PFSK-1 (cell line): ENCODE measurements around the gene PROK1.

ENCODE experiments used
- FOXP2 ChIP-seq: optimal IDR thresholded peaks from 2 replicates; pipeline ENCODE3; 2011; ENCODE audit warnings: borderline replicate concordance, control low read depth, inconsistent platforms; ENCODE audit not compliant: insufficient read depth; ENCODE audit errors: extremely low read length, extremely low read depth
- POLR2AphosphoS5 ChIP-seq: IDR thresholded peaks from 2 replicates; pipeline ENCODE4 v1.6.1; 2012; ENCODE audit warnings: low read depth, mild to moderate bottlenecking, control low read depth, low read length, moderate library complexity
- TAF1 ChIP-seq: IDR thresholded peaks from 2 replicates; pipeline ENCODE4 v1.6.1; 2012; ENCODE audit warnings: low read length, control low read depth, borderline replicate concordance; ENCODE audit not compliant: insufficient read depth
- TF ChIP-seq, protein P1 (sequence below), 2 experiments: IDR thresholded peaks; 2 replicates each; pipeline versions ENCODE4 v1.6.1 to v1.8.0; 2011 to 2012; ENCODE audit warnings: low read depth in 2 of 2, low read length in 2 of 2, control low read depth in 1 of 2, inconsistent platforms in 1 of 2, mild to moderate bottlenecking in 1 of 2, moderate library complexity in 1 of 2; ENCODE audit not compliant: insufficient read depth in 1 of 2

GRCh38 chr1:110457206-110457605 lies 6.3 kb downstream of the PROK1 start:
- TF ChIP-seq POLR2AphosphoS5 (no peak), FOXP2 (no peak), TAF1 (no peak)
- TF ChIP-seq, protein P1, sequence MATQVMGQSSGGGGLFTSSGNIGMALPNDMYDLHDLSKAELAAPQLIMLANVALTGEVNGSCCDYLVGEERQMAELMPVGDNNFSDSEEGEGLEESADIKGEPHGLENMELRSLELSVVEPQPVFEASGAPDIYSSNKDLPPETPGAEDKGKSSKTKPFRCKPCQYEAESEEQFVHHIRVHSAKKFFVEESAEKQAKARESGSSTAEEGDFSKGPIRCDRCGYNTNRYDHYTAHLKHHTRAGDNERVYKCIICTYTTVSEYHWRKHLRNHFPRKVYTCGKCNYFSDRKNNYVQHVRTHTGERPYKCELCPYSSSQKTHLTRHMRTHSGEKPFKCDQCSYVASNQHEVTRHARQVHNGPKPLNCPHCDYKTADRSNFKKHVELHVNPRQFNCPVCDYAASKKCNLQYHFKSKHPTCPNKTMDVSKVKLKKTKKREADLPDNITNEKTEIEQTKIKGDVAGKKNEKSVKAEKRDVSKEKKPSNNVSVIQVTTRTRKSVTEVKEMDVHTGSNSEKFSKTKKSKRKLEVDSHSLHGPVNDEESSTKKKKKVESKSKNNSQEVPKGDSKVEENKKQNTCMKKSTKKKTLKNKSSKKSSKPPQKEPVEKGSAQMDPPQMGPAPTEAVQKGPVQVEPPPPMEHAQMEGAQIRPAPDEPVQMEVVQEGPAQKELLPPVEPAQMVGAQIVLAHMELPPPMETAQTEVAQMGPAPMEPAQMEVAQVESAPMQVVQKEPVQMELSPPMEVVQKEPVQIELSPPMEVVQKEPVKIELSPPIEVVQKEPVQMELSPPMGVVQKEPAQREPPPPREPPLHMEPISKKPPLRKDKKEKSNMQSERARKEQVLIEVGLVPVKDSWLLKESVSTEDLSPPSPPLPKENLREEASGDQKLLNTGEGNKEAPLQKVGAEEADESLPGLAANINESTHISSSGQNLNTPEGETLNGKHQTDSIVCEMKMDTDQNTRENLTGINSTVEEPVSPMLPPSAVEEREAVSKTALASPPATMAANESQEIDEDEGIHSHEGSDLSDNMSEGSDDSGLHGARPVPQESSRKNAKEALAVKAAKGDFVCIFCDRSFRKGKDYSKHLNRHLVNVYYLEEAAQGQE (IDR thresholded peaks at IDR 0.05; ENCODE audit: insufficient read depth in 1 of 2, low read depth in 2 of 2, low read length in 2 of 2): no peak
